HCT116 (cell line): ENCODE measurements around the gene SH2B2. TPM values are rescaled to one million over a fixed set of nuclear protein-coding genes. Genes with fewer than 3 reads are reported as not detected.
A peak's percentile ranks its signal among the peaks of the same experiment; 100 is the strongest.

Source experiments
- ATAC-seq: fragments of 200-7000 bp; cut with Tn5 transposase; 2 replicates; pipeline ENCODE4 v1.9.1; 2020; ENCODE audit warnings: mild to moderate bottlenecking, moderate library complexity
- BruUV-seq: library from RNA; stranded (reverse); fragments of 400-500 nt; replicated peaks from 2 replicates; lab custom pipeline; 2021; lab: Mats Ljungman, UMichigan
- CTCF ChIA-PET: fragments of 300-600 bp; sonication (Branson Sonifier 250); formaldehyde crosslinking; loops from one replicate; lab custom pipeline; 2021; ENCODE audit warnings: antibody characterized with exemption; lab: Charles Lee
- POLR2A ChIA-PET: fragments of 300-600, 350-600 bp; sonication (Branson Sonifier 250); formaldehyde crosslinking; loops from one replicate; lab custom pipeline; 2021; ENCODE audit warnings: antibody characterized with exemption; lab: Charles Lee
- RAD21 ChIA-PET, 2 experiments: fragments of 300-600 bp; sonication (Branson Sonifier 250); formaldehyde crosslinking; loops; one replicate each; lab custom pipeline; 2023; ENCODE audit warnings: low total read pairs in 2 of 2; ENCODE audit not compliant: uncharacterized antibody in 2 of 2, unreplicated experiment in 2 of 2, low non-redundant PET in 1 of 2; lab: Charles Lee
- DNase-seq: peaks from one replicate; pipeline ENCODE4 v3.0.0-alpha.2; 2010; ENCODE audit warnings: low read depth, low spot score
- H2AFZ ChIP-seq: fragments of 200-600 bp; shearing (Covaris generic), sonication (generic); 2 replicates; pipeline ENCODE4 v1.6.1; 2017; ENCODE audit warnings: low read depth, mixed run types, mixed read lengths, antibody characterized with exemption, low read length; ENCODE audit not compliant: poor library complexity, severe bottlenecking
- H3K27ac ChIP-seq: 2 replicates; pipeline ENCODE4 v1.5.1; 2012; ENCODE audit warnings: low read depth, low read length
- H3K27me3 ChIP-seq: fragments of 200-600 bp; sonication (generic); 2 replicates; pipeline ENCODE4 v1.6.1; 2016; ENCODE audit warnings: mixed run types, low read length, mixed read lengths; ENCODE audit not compliant: insufficient read depth
- H3K36me3 ChIP-seq, 2 experiments: fragments of 200-500 bp in 1 of 2; fragments of 200-600 bp in 1 of 2; sonication (Bioruptor generic) in 1 of 2; sonication (generic) in 1 of 2; 2 replicates each; pipeline versions ENCODE4 v1.5.1 to v1.6.1; 2014 to 2016; ENCODE audit warnings: low read length in 2 of 2, inconsistent platforms in 1 of 2, mixed read lengths in 1 of 2, mixed run types in 1 of 2; ENCODE audit not compliant: insufficient read depth in 2 of 2, control insufficient read depth in 1 of 2
- H3K4me1 ChIP-seq, 2 experiments: fragments of 200-600 bp in 1 of 2; sonication (generic) in 1 of 2; 2 replicates each; pipeline versions ENCODE4 v1.5.1 to v1.6.1; 2012 to 2017; ENCODE audit warnings: low read length in 2 of 2, inconsistent platforms in 1 of 2, mild to moderate bottlenecking in 1 of 2, mixed read lengths in 1 of 2, mixed run types in 1 of 2, moderate library complexity in 1 of 2; ENCODE audit not compliant: insufficient read depth in 2 of 2, control insufficient read depth in 1 of 2
- H3K4me2 ChIP-seq: fragments of 200-600 bp; sonication (generic); 2 replicates; pipeline ENCODE4 v1.6.1; 2017; ENCODE audit warnings: mixed run types, low read length, mixed read lengths
- H3K4me3 ChIP-seq, 2 experiments: fragments of 200-600 bp in 1 of 2; sonication (generic) in 1 of 2; replicated peaks in 1 of 2; 2 replicates each; pipeline ENCODE4 v1.5.1; 2011 to 2016; ENCODE audit warnings: low read length in 2 of 2, control low read depth in 1 of 2, low read depth in 1 of 2, mild to moderate bottlenecking in 1 of 2, mixed read lengths in 1 of 2, mixed run types in 1 of 2
- H3K79me2 ChIP-seq: fragments of 200-600 bp; sonication (generic); 2 replicates; pipeline ENCODE4 v1.6.1; 2017; ENCODE audit warnings: mild to moderate bottlenecking, mixed run types, low read length, moderate library complexity, mixed read lengths; ENCODE audit not compliant: insufficient read depth
- H3K9ac ChIP-seq: fragments of 200-600 bp; sonication (generic); 2 replicates; pipeline ENCODE4 v1.6.1; 2016; ENCODE audit warnings: low read length, mixed read lengths
- H3K9me2 ChIP-seq: fragments of 200-600 bp; sonication (generic), shearing (Covaris generic); 2 replicates; pipeline ENCODE4 v1.6.1; 2017; ENCODE audit warnings: mixed run types, mild to moderate bottlenecking, moderate library complexity; ENCODE audit not compliant: insufficient read depth
- H3K9me3 ChIP-seq, 2 experiments: fragments of 200-500 bp in 1 of 2; fragments of 200-600 bp in 1 of 2; sonication (Bioruptor generic) in 1 of 2; sonication (generic) in 1 of 2; 2 replicates each; pipeline ENCODE4 v1.6.1; 2014 to 2017; ENCODE audit warnings: low read length in 2 of 2, mixed read lengths in 2 of 2, inconsistent platforms in 1 of 2, low read depth in 1 of 2, mild to moderate bottlenecking in 1 of 2, mixed run types in 1 of 2, moderate library complexity in 1 of 2; ENCODE audit not compliant: control insufficient read depth in 1 of 2, insufficient read depth in 1 of 2
- H4K20me1 ChIP-seq: fragments of 200-600 bp; sonication (generic), shearing (Covaris generic); 2 replicates; pipeline ENCODE4 v1.6.1; 2017; ENCODE audit warnings: mixed run types, mild to moderate bottlenecking, moderate library complexity; ENCODE audit not compliant: insufficient read depth
- ELF1 ChIP-seq: IDR thresholded peaks from 2 replicates; pipeline ENCODE4 v1.6.1; 2012; ENCODE audit warnings: low read depth, borderline replicate concordance
- POLR2AphosphoS5 ChIP-seq: IDR thresholded peaks from 2 replicates; pipeline ENCODE4 v1.6.1; 2011; ENCODE audit warnings: mild to moderate bottlenecking, low read depth, low read length, moderate library complexity
- SP1 ChIP-seq: IDR thresholded peaks from 2 replicates; pipeline ENCODE4 v1.6.1; 2012; ENCODE audit warnings: low read depth
- TCF7L2 ChIP-seq: IDR thresholded peaks from 2 replicates; pipeline ENCODE4 v1.7.0; 2011; ENCODE audit warnings: borderline replicate concordance, inconsistent platforms; ENCODE audit not compliant: insufficient read depth, insufficient read length; ENCODE audit errors: extremely low read depth
- YY1 ChIP-seq: IDR thresholded peaks from 2 replicates; pipeline ENCODE4 v1.6.1; 2011; ENCODE audit warnings: low read length, low read depth, moderate library complexity, mild to moderate bottlenecking; ENCODE audit not compliant: insufficient replicate concordance; ENCODE audit errors: extremely low read depth
- intact Hi-C: fragments of 100-400 bp; cut with micrococcal nuclease; formaldehyde crosslinking; loops from 2 replicates; pipeline ENCODE4 v1.10.0; 2022
- total RNA-seq: library from RNA; stranded (reverse); gene quantifications from one replicate; pipeline ENCODE4 v1.2.1, GENCODE V29; 2021; ENCODE audit not compliant: unreplicated experiment

The SH2B2 gene
- total RNA-seq, 1 experiment from 2014 or later, result 11.8 TPM

GRCh38 chr7:102272917-102273748 lies 13.5 kb upstream of the SH2B2 start:
- intact Hi-C loops, result loop anchor here (1.0 to 5.0 kb wide), 4 partner anchors 586 to 911 kb away; partner anchors contain the start of gene COL26A1
- Histone ChIP-seq H3K9me2 (no peaks in the 10 kb centered on the region), H3K9ac (peak overlapping the region; percentile 53), H3K27ac (peak overlapping the region; percentile 83), H3K4me3 (peak overlapping the region; percentile 15 to 59), H3K9me3 (no peaks in the 10 kb centered on the region), H3K4me2 (peak overlapping the region; percentile 81), H3K4me1 (peaks cover 26 to 41% of the 10 kb centered on the region in 2 experiments), H3K27me3 (no peaks in the 10 kb centered on the region), H4K20me1 (no peaks in the 10 kb centered on the region), H3K79me2 (no peaks in the 10 kb centered on the region), H2AFZ (no peak overlapping the region), H3K36me3 (no peaks in the 10 kb centered on the region)
- BruUV-seq, result no TSS peak
- ChIA-PET POLR2A (no interaction called here), CTCF (interaction anchor here (0.9 to 4.8 kb wide), 7 partner anchors 9 to 731 kb away, joined by 3 to 61 read pairs (median 3); no protein-coding TSS in a partner anchor), RAD21 (interaction anchor here (1.4 to 3.8 kb wide), 3 partner anchors 730 kb away, joined by 4 to 15 read pairs (median 6); no protein-coding TSS in a partner anchor)
- no peak for ATAC-seq
- no peak for DNase-seq
- TF ChIP-seq SP1 (no peak), TCF7L2 (no peak)

- TF ChIP-seq YY1, result peak; percentile 46
- peak; percentile 43; the same call in 1 of the 2 replicates for TF ChIP-seq POLR2AphosphoS5
- TF ChIP-seq ELF1, result no peak
- Histone ChIP-seq H3K79me2 (no peaks in the 10 kb centered on the region), H3K4me2 (peak overlapping the region; percentile 81), H3K4me1 (peaks cover 26 to 41% of the 10 kb centered on the region in 2 experiments), H3K4me3 (peak overlapping the region; percentile 42 to 59), H3K9me3 (no peaks in the 10 kb centered on the region), H3K27ac (peak overlapping the region; percentile 83), H4K20me1 (no peaks in the 10 kb centered on the region), H3K36me3 (no peaks in the 10 kb centered on the region), H3K9me2 (no peaks in the 10 kb centered on the region), H2AFZ (no peak overlapping the region), H3K9ac (peak overlapping the region; percentile 53), H3K27me3 (no peaks in the 10 kb centered on the region)
- RAD21 ChIA-PET, result interaction anchor here (0.5 to 3.8 kb wide), 4 partner anchors 199 to 732 kb away, joined by 3 to 15 read pairs (median 4); no protein-coding TSS in a partner anchor
- CTCF ChIA-PET, result interaction anchor here (0.6 to 4.8 kb wide), 8 partner anchors 9 to 731 kb away, joined by 3 to 61 read pairs (median 4); no protein-coding TSS in a partner anchor
- peak; percentile 90 for ATAC-seq
- DNase-seq, result peak; percentile 83
- TSS peak; percentile 68 for BruUV-seq
- POLR2A ChIA-PET, result interaction anchor here (0.6 kb wide), 1 partner anchor 731 kb away, joined by 3 read pairs; no protein-coding TSS in a partner anchor
- intact Hi-C loops, result loop anchor here (5.0 kb wide), 2 partner anchors 587 to 912 kb away; partner anchors contain the start of gene COL26A1
These were observed 12.6 kb upstream of the SH2B2 start for GRCh38 chr7:102273749-102274712.
